ENCODE data around the gene UNC50.
"Not testable (repeated sequence)": the region's sequence is repeated elsewhere in the genome, so short reads cannot be mapped to it uniquely, and the experiment has no call there.

Gene UNC50

DNA sequence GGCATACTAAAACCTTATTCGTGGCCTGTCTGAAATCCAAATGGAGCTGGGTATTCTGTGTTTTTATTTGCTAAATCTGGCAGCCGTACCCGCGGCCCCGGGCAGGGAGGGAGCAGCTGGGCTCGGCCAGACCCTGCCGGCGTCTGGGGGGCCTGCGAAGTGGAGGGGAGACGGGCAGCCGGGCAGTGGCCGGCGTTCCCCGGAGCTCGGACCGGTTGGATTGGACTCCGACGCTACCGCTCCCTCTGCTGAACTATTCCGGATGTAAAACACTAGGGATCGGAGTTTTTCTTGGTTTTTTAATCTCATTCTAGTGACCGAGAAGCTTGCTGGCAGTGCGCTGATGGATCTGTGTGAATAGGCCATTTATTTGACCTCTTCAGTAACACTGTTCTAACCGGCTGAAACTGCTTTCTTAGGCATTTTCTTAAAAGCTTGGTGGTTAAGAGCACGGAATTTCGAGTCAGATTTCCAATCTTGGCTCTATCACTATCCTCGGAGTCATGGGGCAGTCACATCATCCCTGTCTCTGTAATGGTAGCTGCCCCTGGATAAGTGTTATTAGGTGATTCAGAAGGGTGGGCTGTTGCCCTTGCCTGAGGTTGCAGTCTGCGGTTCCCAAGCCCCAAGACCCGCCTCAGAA is 694 bp downstream of the UNC50 start:
- DNase-seq (ENCODE audit: low read depth in 2 of 2) = no peak

DNA sequence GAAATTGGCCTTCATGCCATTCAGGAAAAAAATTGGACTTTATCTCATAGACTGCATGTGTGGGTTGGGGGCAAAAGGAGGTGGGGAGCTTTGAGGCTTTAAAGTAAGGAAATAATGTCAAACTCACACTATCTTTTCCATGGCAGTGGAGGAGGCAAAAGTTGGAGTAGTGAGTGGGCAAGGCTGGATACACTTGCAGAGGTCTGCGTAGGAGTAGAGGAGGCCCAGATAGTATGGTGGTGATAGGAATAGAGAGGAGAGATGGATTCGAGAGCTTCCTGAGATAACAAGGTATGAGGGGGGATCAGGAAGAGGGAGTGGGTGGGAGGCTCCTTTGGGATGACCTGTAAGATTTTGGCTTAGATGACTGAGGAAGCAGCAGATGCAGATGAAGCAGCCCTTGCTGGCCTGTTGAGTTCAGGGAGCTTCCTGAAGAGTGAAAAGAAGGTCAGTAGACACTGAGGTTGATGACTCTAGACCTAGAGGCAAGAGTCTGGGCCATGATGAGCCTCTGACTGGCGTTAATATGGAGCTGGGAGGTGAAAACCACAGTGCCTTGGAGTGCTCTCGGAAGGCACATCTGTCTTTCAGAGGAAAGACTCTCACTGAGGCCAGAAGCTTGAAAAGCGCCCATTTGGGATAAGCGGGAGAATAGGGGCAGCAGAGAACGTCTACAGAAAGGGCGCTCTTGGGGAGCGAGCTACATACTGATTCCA is 5.8 kb downstream of the UNC50 start:
- no peak for DNase-seq (ENCODE audit: low read depth in 2 of 2)

DNA sequence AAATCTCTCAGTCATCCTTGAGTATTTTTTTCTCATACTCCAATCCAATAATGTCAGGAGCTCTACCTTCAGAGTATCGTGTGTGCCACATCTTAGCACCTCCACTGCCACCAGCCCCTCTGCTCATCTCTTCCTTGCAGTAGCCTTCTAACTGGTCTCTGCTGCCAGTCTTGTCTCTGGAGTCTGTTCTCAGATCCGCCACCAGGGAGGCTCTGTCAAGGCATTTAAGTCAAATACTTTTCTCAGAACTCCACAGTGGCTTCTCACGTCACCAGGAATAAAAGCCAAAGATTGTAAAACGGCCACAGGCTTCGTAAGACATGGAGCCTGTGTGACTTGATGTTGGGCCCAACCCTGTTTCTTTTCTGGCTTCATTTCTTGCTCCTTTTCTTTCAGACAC is 7.1 kb downstream of the UNC50 start:
- no peak for DNase-seq (ENCODE audit: low read depth in 2 of 2)

DNA sequence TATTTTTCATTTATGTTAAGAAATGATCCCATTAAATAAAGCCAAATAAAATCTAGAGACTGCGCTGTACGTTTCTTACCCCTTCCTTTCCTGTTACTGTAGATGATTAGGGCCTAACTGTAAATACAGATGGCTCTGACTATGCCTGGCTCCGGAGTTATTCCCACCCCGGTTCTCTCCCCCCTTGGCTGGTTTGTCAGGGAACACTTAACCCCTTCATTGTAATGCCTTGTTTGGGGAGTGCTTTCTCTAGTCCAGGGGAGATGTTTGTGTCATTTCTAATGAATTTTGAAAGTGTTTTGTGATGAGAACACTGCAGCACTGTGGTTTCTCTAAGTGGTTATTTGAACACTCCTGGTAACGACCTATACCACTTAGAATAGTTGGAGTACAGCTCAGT is 8.8 kb downstream of the UNC50 start:
- no peak for DNase-seq (ENCODE audit: low read depth in 2 of 2)

DNA sequence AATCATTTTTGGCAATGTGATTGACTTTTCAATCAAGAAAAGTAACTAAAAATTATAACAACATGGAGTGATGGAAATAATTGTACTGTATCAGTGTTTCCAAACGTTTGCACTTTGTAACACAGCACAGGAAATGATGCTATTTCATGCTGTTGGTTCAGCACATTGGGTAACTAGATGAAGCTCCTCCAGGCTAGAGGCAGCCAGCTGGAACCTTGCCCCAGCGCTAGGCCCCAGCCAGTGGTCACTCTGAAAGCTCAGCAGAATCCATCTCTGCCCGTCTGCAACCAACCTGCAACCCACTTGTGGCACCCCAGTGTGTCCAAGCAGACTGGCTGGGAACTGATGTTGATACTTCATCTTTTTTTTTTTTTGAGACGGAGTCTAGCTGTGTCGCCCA is 15.3 kb downstream of the UNC50 start:
- DNase-seq (ENCODE audit: low read depth in 2 of 2) = no peak

DNA sequence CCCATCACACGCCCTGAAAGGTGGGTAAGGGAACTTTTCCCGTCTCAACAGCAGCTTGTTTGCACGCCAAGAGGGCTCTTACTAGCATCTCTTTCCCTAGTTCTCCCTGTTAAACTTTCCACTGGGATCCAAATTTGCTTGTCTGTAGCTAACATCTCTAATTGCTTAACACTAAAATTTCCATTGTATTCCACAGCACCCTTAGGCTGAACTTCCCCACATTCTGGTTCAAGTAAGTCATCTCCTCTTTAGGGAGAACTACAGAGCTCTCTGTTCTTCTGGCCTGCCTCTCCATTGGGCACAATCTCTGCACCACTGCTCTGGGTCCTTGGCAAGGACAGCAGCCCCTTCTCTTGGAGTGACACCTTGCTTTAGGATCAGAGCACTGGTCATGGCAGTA is 24.0 kb downstream of the UNC50 start:
- DNase-seq (ENCODE audit: low read depth in 2 of 2) = no peak

DNA sequence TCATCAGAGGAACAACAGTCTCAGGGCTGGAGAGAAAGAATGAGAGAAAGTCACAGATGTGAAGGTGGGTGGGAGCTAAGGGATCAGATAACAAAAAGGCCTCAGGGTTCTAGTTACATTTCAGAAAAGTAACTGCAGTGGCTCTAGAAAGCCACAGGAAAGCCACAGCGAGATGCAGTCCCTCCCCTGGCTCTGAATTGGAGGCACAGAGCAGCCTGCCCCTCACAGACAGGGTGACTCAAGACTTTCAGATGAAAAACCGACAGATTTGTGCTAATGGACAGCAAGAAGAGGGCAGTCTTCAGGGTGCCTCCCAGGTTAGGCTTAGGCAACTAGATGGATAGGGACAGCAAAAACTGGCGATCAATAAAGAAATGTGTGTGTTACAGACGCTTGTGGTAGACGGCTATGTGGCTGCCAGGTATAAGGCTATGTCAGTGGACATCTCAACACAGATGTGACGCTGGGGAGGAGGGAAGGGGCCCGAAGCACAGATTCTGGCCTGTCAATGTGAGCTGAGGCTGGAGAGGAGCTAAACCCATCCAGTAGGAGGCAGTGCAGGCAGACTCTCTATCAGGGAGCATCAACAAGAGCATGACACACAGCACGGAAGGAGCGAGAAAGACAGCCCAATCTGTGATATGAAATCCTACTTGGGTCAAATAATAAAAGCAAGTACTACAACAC is 26.2 kb downstream of the UNC50 start:
- no peak for DNase-seq (ENCODE audit: low read depth in 2 of 2)

DNA sequence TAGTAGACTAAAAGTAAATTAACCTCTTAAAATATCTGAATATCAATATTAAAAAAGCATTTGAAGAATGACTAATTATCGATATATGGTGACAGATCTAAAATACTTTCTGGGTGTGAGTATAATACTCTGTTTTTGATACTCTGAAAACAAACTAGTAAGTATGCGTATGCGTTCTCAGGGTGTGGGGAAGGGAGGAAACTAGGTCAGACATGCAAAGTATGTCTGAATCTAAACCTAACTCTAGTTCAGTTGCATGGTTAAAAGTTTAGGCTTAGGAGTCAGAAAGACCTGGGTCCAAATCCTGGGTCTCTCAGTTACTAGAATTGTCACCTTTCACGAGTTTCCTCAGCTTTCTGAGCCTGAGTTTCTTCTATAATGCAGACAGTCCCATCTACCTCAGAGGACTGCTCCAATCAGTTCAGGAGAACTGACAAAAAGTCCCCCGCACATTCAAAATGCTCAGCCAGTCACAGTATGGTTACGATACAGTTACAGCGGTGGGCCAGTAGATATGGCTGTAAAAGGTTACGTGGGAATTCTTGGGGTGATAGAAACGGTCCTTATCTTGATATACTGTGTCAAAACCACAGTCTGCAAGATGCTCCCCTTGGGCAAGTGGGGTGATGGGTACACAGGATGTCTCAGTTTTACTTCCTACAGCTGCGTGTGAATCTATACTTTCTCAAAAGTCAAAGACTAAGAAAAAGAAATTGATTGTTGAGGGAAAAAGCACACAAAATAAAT is 29.2 kb downstream of the UNC50 start:
- no peak for DNase-seq (ENCODE audit: low read depth in 2 of 2)

DNA sequence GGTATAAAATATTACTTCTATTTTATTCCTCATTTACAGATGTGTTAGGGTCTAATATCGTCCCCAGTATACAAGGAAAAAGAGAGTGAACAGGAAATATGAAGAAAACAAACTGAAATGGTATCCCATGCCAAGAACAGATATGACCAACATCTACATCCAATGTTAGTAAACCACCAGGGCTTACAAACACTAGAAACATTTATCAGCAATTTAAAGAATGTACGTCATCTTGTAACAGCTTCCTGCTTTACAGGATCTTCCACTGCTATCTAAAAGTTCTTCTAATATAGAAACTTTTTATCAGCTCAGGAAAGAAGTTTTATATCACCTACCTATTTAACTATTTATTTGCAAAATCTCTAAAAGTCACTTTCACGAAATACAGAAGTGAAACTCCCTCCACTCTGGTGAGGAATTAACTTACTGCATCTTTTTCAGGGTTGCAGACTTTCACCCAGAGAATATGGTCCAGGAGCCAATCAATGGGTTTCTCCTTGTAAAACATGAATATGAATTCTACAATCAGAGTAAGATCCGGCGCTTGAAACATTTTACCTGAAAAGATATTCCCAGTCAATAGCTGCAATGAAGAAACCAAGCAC is 35.2 kb downstream of the UNC50 start:
- DNase-seq (ENCODE audit: low read depth in 2 of 2) = no peak

DNA sequence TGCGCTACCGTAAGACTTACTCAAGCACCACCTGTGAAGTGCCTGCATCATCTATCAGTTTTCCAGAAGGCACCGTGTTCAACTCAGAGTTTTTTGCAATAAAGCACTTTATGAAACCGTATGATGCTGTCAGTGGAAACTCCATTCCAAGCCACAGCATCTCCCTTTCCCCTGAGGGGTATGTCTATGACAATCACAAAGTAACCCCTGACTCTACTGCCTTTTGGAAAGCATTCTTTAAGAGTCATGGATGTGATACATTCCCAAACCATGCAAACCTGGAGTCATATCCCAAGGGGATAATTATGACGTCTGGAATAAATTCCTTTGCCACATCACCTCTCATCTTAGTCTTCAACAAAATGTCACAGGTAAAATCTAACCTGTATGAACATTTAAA is 39.2 kb downstream of the UNC50 start:
- DNase-seq (ENCODE audit: low read depth in 2 of 2) = peak; percentile 5 to 14

DNA sequence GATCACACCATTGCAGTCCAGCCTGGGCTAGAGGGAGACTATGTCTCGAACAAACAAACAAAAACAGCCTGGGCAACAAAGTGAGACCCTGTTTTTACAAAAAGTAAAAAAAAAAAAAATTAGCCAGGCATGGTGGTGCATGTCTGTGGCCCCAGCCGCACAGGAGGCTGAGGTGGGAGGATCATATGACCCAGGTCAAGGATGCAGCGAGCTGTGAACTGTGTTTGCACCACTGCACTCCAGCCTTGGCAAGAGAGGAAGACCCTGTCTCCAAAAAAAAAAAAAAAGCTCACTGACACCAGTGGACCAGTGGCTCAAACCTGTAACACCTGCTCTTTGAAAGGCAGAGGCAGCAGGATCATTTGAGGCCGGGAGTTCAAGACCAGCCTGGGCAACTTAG is 40.1 kb downstream of the UNC50 start:
- DNase-seq (ENCODE audit: low read depth in 2 of 2) = no peak

DNA sequence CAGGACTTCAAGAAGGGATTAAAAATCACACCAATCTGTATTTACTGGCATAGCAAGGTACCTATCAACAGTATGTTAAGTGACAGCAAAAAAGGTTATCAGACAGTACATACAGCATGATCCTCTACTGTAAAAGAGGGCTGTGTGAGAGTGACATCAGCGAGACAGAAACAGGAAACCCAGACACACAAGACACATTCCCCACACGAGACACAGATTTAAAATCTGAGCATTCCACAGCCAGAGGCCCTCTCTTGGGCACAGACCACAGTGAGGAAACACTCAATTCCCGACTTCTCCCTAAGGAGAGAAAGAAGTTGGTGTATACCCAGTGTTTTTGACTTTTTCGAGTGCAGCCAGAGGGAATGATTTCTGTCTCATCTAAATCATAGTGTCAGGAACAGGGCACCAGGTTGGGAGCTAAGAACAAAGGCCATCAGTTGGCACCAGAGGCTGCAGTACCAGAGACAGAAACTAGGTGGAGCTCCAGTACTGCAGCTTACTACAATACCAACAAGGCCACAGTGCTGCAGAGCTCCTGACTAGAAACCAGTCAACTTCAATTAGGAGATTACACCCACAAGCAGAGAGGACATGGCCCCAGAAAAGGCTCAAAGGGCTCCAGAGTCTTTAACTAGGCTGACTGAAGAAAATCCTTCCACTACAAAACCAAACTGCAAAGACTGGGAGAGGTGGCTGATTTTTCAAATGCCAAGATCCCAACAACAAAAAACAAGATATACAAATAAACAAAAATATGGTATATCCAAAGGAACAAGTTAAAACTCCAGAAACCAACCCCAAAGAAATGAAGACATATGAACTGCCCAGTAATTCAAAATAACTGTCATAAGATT is 41.0 kb downstream of the UNC50 start:
- peak; percentile 25 to 31 for DNase-seq (ENCODE audit: low read depth in 2 of 2)

DNA sequence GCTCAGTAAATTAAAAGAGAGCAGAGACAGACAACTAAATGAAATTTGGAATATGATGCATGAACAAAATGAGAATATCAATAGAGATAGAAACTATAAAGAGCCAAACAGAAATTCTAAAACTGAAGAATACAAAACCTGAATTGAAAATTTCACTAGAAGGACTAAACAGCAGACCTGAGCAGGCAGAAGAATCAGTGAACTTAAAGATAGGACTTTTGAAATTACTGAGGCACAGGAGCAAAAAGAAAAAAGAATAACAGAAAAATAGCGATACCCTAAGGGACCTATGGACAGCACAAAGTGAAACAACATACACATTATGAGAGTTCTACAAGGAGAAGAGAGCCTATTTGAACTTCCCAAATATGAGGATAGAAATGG is 41.6 kb downstream of the UNC50 start:
- DNase-seq (ENCODE audit: low read depth in 2 of 2) = no peak

DNA sequence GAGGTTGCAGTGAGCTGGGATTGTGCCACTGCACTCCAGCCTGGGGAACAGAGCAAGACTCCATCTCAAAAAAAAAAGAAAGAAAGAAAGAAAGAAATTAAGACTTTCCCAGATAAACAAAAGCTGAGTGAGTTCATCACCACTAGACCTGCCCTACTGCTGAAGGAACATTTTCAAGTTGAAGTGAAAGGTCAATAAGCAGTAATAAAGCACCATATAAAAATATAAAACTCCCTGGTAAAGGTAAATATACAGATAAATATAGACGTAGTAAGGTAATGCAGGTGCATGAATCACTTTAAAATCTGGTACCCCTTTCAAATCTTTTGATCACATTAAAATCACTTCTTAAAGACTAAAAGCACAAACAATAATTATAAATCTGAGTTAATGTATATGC is 42.6 kb downstream of the UNC50 start:
- no peak for DNase-seq (ENCODE audit: low read depth in 2 of 2)

DNA sequence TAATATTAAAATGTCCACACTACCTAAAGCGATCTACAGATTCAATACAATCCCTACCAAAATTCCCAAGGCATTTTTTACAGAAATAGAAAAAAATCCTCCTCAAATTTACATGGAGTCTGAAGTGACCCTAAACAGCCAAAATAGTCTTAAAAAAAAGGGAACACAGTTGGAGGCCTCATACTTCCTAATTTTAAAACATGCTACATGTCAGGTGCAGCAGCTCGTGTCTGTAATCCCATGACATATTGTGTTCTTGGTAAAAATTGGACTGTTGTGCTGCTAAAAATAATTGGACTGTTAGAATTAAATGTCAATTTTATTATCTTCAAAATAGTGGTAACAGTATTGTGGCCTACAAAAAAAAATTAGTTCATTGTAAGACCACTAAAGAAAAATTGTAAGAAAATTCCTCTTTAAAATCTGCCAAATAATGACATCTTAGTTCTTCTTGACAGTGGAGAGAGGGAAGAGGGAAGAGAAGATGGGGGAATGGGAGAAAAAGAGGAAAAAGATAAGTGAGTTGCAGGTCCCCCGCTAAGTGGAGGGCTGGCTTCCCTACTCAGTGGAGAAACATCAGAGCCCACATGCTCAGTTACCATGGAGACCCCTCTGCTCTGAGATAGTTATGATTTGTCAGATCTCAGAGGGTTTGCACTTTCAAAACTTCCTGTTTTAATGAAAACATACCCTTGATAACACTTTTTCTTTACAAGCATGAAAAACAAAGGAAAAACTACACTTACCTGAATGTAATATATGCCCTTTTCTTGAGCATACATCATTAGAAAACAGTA is 46.5 kb downstream of the UNC50 start:
- no peak for DNase-seq (ENCODE audit: low read depth in 2 of 2)

DNA sequence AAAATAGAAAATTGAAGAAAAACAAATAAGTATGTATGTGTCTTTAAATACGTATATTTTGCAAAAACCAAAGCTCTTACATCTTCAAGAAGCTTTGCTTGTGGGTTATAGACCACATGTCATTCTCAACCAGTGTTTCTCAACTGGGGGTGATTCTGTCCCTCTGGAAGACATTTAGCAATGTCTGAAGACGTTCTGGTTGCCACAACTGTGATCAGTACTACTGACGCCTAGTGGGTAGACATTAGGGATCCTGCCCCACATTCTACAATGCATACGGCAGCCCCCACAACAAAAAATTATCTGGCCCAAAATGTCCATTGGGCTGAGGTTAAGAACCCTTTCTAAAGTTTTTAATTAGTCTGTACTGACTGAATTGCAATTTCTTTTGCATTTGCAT is 48.4 kb downstream of the UNC50 start:
- DNase-seq (ENCODE audit: low read depth in 2 of 2) = no peak

DNA sequence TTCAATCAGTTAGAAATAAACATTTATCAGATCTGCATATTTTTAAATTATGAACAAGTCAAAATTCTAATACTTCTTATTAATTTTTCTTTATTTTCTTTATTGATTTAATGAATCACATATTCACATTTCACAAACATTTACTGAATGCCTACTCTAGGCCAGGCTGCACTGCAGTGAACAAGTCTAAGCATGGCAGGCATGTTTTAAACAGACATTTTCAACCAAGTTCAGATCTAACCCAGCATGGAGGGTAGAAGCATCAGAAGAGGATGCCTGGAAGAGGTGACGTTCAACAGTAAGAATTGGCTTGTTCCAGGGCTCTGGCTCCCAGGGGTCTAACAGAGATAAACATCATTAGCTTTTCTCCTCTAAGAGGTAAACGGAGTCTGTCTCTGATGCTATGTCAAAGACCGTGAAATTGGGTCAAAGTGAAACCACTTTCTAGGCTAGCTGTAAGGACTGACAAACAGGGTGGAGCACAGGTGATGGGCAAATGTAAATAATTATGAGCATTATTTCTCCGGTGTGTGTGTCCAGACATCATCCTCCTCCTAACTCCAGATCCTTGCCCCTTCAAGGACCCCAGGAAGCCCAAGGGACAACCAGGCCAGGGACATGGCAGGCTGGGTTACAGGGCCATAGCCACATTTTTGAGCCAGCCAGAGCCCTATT is 50.6 kb downstream of the UNC50 start:
- DNase-seq (ENCODE audit: low read depth in 2 of 2) = no peak

DNA sequence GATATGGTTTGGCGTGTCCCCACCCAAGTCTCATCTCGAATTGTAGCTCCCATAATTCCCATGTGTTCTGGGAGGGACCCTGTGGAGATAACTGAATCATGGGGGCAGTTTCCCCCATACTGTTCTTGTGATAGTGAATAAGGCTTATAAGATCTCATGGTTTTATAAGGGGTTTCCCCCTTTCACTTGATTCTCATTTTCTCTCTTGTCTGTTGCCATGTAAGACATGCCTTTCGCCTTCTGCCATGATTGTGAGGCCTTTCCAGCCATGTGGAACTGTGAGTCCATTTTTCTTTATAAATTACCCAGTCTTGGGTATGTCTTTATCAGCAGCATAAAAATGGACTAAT is 51.1 kb downstream of the UNC50 start:
- not testable (repeated sequence) for DNase-seq (ENCODE audit: low read depth in 2 of 2)

DNA sequence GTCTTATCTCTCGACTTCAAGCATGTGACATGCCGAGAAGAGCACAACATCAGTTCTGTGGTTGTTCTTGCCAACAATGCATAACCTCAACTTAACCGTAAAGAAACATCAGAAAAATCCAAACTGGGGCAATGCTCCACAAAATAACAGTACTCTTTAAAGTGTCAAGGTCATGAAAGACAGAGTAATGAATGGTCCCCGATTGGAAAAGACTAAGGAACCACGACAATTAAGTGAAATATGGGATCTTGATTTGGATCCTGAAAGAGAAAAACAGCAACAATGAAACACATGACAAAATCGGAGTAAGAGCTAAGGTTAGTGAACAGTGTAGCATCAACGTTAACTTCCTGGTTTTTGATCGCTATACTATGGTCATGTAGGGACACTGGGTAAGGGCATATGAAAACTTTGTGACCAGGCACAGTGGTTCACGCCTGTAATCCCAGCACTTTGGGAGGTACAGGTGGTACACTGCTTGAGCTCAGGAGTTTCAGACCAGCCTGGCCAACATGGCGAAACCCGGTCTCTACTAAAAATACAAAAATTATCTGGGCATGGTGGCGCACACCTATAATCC is 55.2 kb downstream of the UNC50 start:
- DNase-seq (ENCODE audit: low read depth in 2 of 2) = no peak

DNA sequence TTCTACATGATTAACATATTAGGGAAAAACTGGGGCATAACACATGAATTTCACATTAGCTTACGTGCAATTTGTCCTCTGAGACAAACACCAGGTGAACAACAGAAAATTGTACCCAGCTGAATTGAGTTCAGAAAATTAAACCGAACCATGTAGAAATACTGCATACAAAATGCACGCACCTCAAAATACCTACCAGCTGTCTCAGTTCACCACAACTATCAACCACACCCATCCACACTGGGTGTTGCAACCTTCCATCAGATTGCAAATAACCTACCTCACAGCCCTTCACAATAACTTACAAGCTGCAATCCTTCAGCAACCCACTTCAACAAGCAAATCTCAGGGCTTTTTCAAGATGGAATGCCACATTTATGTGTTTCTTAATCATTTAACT is 55.9 kb downstream of the UNC50 start:
- DNase-seq (ENCODE audit: low read depth in 2 of 2) = no peak
